ENCODE results near the gene DUSP19.

DUSP19 gene

DNA sequence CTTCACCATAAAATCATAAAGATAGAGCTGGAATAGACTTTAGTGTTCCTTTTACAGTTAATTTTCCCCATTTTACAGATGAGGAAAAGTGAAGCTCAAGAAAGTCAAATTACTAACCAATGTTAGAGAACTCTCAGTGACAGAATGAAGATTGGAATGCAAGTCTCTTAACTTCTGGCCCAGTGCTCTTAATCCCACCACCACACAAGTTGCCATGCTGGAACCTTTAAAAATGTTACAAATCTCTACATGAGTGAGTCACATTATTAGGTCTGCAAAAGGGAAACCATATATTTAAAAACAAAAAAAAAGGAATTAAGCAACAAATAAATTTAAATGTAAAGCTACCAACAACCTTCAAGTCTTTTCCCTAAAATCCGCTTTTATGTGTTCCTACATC lies 43.7 kb upstream of the DUSP19 start:
- H3K79me1 ChIP-seq (replicated peaks; ENCODE audit: low read length, poor library complexity, severe bottlenecking) = no peaks in the 10 kb centered on the region
- H3K18ac ChIP-seq (ENCODE audit: low read depth in 1 of 2, low read length in 2 of 2) = no peak overlapping the region
- WGBS = 100% methylated on average over 1 of the region's 1 CpG
- H3K4me3 ChIP-seq (ENCODE audit: insufficient read depth in 1 of 2, low read depth in 1 of 2, low read length in 2 of 2) = peak overlapping the region in 1 of 2 experiments; percentile 96
- H3K23ac ChIP-seq (ENCODE audit: low read length in 2 of 2) = no peak overlapping the region
- no peak overlapping the region for H2AFZ ChIP-seq (ENCODE audit: low read depth, low read length)
- no peak overlapping the region for H4K8ac ChIP-seq (ENCODE audit: low read length)
- no peak overlapping the region for H3K4me2 ChIP-seq (ENCODE audit: low read length, poor library complexity, severe bottlenecking)
- no peak overlapping the region for H2BK5ac ChIP-seq (ENCODE audit: low read depth, low read length, poor library complexity, severe bottlenecking)
- no peak overlapping the region for H3K14ac ChIP-seq (ENCODE audit: low read length in 2 of 2)
- H3K4ac ChIP-seq (ENCODE audit: low read depth in 1 of 2, low read length in 2 of 2) = no peak overlapping the region
- H2BK120ac ChIP-seq (ENCODE audit: low read depth, low read length) = no peak overlapping the region
- no peaks in the 10 kb centered on the region for H3K27me3 ChIP-seq (ENCODE audit: control insufficient read depth in 1 of 2, insufficient read depth in 1 of 2, low read length in 2 of 2)
- H3K27ac ChIP-seq (ENCODE audit: low read length, poor library complexity, severe bottlenecking) = no peak overlapping the region
- H2BK15ac ChIP-seq (ENCODE audit: low read depth, poor library complexity, severe bottlenecking) = no peak overlapping the region
- no peak overlapping the region for H2BK12ac ChIP-seq (ENCODE audit: low read length in 2 of 2)
- peaks cover 0 to 3% of the 10 kb centered on the region in 2 experiments for H3K36me3 ChIP-seq (ENCODE audit: control insufficient read depth in 1 of 2, insufficient read depth in 2 of 2, low read depth in 1 of 2, low read length in 2 of 2)
- H4K91ac ChIP-seq (ENCODE audit: low read length) = no peak overlapping the region
- H2AK5ac ChIP-seq (ENCODE audit: low read length, severe bottlenecking) = no peak overlapping the region
- DNase-seq = peak; percentile 63
- peaks cover 3% of the 10 kb centered on the region for H3K4me1 ChIP-seq (ENCODE audit: control insufficient read depth, insufficient read depth, low read depth, low read length)
- peak overlapping the region; percentile 97 for H3K9ac ChIP-seq (ENCODE audit: low read length)
- H3K9me3 ChIP-seq (ENCODE audit: control insufficient read depth, low read length) = no peaks in the 10 kb centered on the region

DNA sequence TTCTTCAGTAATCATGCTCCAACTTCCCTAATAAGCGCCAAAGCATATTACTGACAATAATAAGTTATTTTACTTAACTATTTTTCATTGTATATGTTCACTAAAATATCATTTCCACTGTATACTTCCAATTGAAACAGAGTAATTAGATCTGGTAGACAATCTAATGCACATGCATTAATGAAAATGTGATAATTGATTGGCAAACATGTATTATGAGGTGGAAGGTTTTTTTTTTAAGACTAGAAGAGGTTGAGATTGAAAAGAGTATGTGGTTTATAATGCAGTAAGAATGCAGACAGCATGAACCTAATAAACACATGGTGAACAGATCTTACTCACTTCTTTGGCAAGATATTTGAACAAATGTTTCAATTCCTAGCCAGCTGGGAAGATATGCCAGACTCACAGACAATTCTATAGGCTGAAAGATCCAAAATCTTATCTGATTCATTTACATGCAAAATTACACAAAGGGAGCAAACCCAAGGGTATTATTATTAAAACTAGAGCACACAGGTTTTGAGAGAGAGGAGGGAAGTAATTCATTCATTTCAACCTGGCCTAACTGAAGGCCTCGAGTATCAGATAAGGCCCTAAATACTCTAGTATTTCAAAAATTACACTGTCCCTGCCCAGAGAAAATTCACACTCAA lies 43.1 kb upstream of the DUSP19 start:
- Histone ChIP-seq H4K8ac (ENCODE audit: low read length) (no peak overlapping the region), H3K9ac (ENCODE audit: low read length) (peak overlapping the region; percentile 97), H3K27me3 (ENCODE audit: control insufficient read depth in 1 of 2, insufficient read depth in 1 of 2, low read length in 2 of 2) (no peaks in the 10 kb centered on the region), H2AK5ac (ENCODE audit: low read length, severe bottlenecking) (no peak overlapping the region), H2BK120ac (ENCODE audit: low read depth, low read length) (no peak overlapping the region), H2AFZ (ENCODE audit: low read depth, low read length) (no peak overlapping the region), H3K9me3 (ENCODE audit: control insufficient read depth, low read length) (no peaks in the 10 kb centered on the region), H3K4me1 (ENCODE audit: control insufficient read depth, insufficient read depth, low read depth, low read length) (peaks cover 3% of the 10 kb centered on the region), H3K36me3 (ENCODE audit: control insufficient read depth in 1 of 2, insufficient read depth in 2 of 2, low read depth in 1 of 2, low read length in 2 of 2) (peaks cover 0 to 3% of the 10 kb centered on the region in 2 experiments), H3K4me3 (ENCODE audit: insufficient read depth in 1 of 2, low read depth in 1 of 2, low read length in 2 of 2) (peak overlapping the region in 1 of 2 experiments; percentile 96), H3K4me2 (ENCODE audit: low read length, poor library complexity, severe bottlenecking) (peak overlapping the region; percentile 52), H4K91ac (ENCODE audit: low read length) (no peak overlapping the region), H2BK5ac (ENCODE audit: low read depth, low read length, poor library complexity, severe bottlenecking) (no peak overlapping the region), H3K79me1 (replicated peaks; ENCODE audit: low read length, poor library complexity, severe bottlenecking) (no peaks in the 10 kb centered on the region), H3K23ac (ENCODE audit: low read length in 2 of 2) (no peak overlapping the region), H3K4ac (ENCODE audit: low read depth in 1 of 2, low read length in 2 of 2) (no peak overlapping the region), H2BK12ac (ENCODE audit: low read length in 2 of 2) (no peak overlapping the region), H2BK15ac (ENCODE audit: low read depth, poor library complexity, severe bottlenecking) (no peak overlapping the region), H3K27ac (ENCODE audit: low read length, poor library complexity, severe bottlenecking) (peak overlapping the region; percentile 24), H3K14ac (ENCODE audit: low read length in 2 of 2) (no peak overlapping the region), H3K18ac (ENCODE audit: low read depth in 1 of 2, low read length in 2 of 2) (no peak overlapping the region)
- WGBS = no CpG with 5 or more reads among the region's 2 CpGs
- peak; percentile 61 for DNase-seq

DNA sequence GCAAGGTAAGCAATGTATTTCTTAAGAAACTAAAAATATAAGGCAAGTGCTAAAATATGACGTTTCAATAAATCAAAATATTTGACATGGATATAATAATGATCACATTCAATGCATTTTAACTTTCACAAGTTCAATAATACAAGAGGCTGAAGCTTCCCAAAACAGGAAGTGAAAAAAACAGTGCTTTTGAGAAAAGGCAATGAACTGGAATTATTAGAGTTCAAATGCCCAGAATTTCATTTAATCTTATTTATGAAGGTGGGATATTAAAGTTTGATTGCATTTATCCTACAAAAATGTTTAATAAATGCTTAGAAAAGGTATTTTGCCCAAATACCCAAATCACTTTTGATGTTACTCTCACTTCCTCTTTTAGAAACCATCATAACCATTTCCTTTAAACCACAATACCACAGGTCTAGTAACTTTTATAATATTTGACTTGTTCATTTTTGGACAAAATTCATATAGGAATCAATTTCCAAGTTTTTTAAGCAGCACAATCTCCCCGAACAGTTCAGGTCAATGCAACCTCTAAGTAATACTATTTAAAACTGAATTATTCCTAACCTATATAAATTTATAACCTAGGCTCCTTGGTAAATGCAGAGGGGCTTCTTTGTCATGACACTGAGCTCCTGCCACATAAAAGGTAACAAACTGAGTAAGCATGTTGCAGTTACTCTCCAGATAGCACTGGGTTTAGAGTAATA lies 42.4 kb upstream of the DUSP19 start:
- H4K91ac ChIP-seq (ENCODE audit: low read length) = no peak overlapping the region
- H3K4ac ChIP-seq (ENCODE audit: low read depth in 1 of 2, low read length in 2 of 2) = no peak overlapping the region
- H3K36me3 ChIP-seq (ENCODE audit: control insufficient read depth in 1 of 2, insufficient read depth in 2 of 2, low read depth in 1 of 2, low read length in 2 of 2) = peaks cover 0 to 3% of the 10 kb centered on the region in 2 experiments
- H3K4me1 ChIP-seq (ENCODE audit: control insufficient read depth, insufficient read depth, low read depth, low read length) = peaks cover 3% of the 10 kb centered on the region
- H3K27ac ChIP-seq (ENCODE audit: low read length, poor library complexity, severe bottlenecking) = no peak overlapping the region
- peak overlapping the region in 1 of 2 experiments; percentile 96 for H3K4me3 ChIP-seq (ENCODE audit: insufficient read depth in 1 of 2, low read depth in 1 of 2, low read length in 2 of 2)
- peak overlapping the region; percentile 97 for H3K9ac ChIP-seq (ENCODE audit: low read length)
- H2BK12ac ChIP-seq (ENCODE audit: low read length in 2 of 2) = no peak overlapping the region
- no peak overlapping the region for H2AK5ac ChIP-seq (ENCODE audit: low read length, severe bottlenecking)
- no peak overlapping the region for H3K23ac ChIP-seq (ENCODE audit: low read length in 2 of 2)
- H4K8ac ChIP-seq (ENCODE audit: low read length) = no peak overlapping the region
- H3K27me3 ChIP-seq (ENCODE audit: control insufficient read depth in 1 of 2, insufficient read depth in 1 of 2, low read length in 2 of 2) = no peaks in the 10 kb centered on the region
- no peak for DNase-seq
- H2BK15ac ChIP-seq (ENCODE audit: low read depth, poor library complexity, severe bottlenecking) = no peak overlapping the region
- no peak overlapping the region for H2BK120ac ChIP-seq (ENCODE audit: low read depth, low read length)
- H3K9me3 ChIP-seq (ENCODE audit: control insufficient read depth, low read length) = no peaks in the 10 kb centered on the region
- H3K14ac ChIP-seq (ENCODE audit: low read length in 2 of 2) = no peak overlapping the region
- no peaks in the 10 kb centered on the region for H3K79me1 ChIP-seq (replicated peaks; ENCODE audit: low read length, poor library complexity, severe bottlenecking)
- H2AFZ ChIP-seq (ENCODE audit: low read depth, low read length) = no peak overlapping the region
- H3K18ac ChIP-seq (ENCODE audit: low read depth in 1 of 2, low read length in 2 of 2) = no peak overlapping the region
- no peak overlapping the region for H2BK5ac ChIP-seq (ENCODE audit: low read depth, low read length, poor library complexity, severe bottlenecking)
- peak overlapping the region; percentile 72 for H3K4me2 ChIP-seq (ENCODE audit: low read length, poor library complexity, severe bottlenecking)
- no CpG with 5 or more reads among the region's 2 CpGs for WGBS

DNA sequence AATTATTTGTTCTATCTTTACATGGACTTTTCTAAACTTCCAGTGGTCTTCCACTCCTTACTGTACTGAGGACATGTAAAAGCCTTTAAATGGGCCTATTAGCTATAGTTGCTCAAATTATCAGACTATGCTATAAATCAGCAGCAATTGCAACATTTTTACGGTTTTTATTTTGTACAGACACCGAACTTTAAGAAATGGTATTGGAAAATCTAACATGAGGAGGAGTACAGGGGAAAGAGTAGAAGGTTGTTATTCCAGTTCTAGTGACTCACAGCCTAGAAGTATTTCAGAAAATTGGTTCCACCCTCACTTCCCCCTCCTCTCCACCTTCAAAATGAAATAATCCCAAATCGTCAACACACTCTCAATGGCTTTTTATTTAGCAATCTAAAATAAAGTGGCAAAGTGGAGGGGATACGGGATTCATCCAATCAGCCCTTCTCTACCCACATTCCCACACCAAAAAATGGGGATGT lies 41.4 kb upstream of the DUSP19 start:
- Histone ChIP-seq H2BK12ac (ENCODE audit: low read length in 2 of 2) (no peak overlapping the region), H2BK5ac (ENCODE audit: low read depth, low read length, poor library complexity, severe bottlenecking) (no peak overlapping the region), H2AK5ac (ENCODE audit: low read length, severe bottlenecking) (no peak overlapping the region), H3K4me1 (ENCODE audit: control insufficient read depth, insufficient read depth, low read depth, low read length) (peaks cover 3% of the 10 kb centered on the region), H3K18ac (ENCODE audit: low read depth in 1 of 2, low read length in 2 of 2) (peak overlapping the region; percentile 99 to 100), H2BK120ac (ENCODE audit: low read depth, low read length) (no peak overlapping the region), H3K4ac (ENCODE audit: low read depth in 1 of 2, low read length in 2 of 2) (peak overlapping the region in 1 of 2 experiments; percentile 99), H4K91ac (ENCODE audit: low read length) (no peak overlapping the region), H3K9me3 (ENCODE audit: control insufficient read depth, low read length) (no peaks in the 10 kb centered on the region), H3K27ac (ENCODE audit: low read length, poor library complexity, severe bottlenecking) (peak overlapping the region; percentile 56), H3K23ac (ENCODE audit: low read length in 2 of 2) (no peak overlapping the region), H3K27me3 (ENCODE audit: control insufficient read depth in 1 of 2, insufficient read depth in 1 of 2, low read length in 2 of 2) (no peaks in the 10 kb centered on the region), H3K4me2 (ENCODE audit: low read length, poor library complexity, severe bottlenecking) (peak overlapping the region; percentile 47), H4K8ac (ENCODE audit: low read length) (no peak overlapping the region), H3K36me3 (ENCODE audit: control insufficient read depth in 1 of 2, insufficient read depth in 2 of 2, low read depth in 1 of 2, low read length in 2 of 2) (peaks cover 0 to 3% of the 10 kb centered on the region in 2 experiments), H2BK15ac (ENCODE audit: low read depth, poor library complexity, severe bottlenecking) (no peak overlapping the region), H3K14ac (ENCODE audit: low read length in 2 of 2) (peak overlapping the region in 1 of 2 experiments; percentile 65), H3K4me3 (ENCODE audit: insufficient read depth in 1 of 2, low read depth in 1 of 2, low read length in 2 of 2) (peak overlapping the region; percentile 96), H3K9ac (ENCODE audit: low read length) (peak overlapping the region; percentile 97), H2AFZ (ENCODE audit: low read depth, low read length) (no peak overlapping the region), H3K79me1 (replicated peaks; ENCODE audit: low read length, poor library complexity, severe bottlenecking) (no peaks in the 10 kb centered on the region)
- WGBS = no CpG with 5 or more reads among the region's 4 CpGs
- peak; percentile 57 for DNase-seq

Data from mesenchymal stem cell (in vitro differentiated cells and primary cell).